ENCODE data around the gene EXOC1.

DNA sequence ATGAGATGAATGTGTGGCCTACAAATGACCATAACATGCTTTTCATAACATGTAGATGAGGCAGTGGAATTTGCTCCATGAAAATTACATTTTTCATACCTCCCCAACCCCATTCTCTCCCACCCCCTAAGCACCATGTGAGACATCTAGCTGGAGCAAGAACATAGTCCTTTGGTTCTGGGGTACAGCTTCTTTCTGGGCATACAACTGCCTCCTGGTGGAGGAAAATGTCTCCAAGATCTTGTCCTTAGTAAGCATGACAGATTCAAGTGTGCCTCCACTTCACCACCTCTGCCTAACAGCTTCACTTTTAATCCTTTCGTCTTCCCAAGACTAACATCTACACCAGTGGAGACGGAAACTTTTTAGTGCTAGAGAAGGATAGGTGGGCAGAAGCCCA lies 25.9 kb upstream of the EXOC1 start:
- TF ChIP-seq, protein P1, sequence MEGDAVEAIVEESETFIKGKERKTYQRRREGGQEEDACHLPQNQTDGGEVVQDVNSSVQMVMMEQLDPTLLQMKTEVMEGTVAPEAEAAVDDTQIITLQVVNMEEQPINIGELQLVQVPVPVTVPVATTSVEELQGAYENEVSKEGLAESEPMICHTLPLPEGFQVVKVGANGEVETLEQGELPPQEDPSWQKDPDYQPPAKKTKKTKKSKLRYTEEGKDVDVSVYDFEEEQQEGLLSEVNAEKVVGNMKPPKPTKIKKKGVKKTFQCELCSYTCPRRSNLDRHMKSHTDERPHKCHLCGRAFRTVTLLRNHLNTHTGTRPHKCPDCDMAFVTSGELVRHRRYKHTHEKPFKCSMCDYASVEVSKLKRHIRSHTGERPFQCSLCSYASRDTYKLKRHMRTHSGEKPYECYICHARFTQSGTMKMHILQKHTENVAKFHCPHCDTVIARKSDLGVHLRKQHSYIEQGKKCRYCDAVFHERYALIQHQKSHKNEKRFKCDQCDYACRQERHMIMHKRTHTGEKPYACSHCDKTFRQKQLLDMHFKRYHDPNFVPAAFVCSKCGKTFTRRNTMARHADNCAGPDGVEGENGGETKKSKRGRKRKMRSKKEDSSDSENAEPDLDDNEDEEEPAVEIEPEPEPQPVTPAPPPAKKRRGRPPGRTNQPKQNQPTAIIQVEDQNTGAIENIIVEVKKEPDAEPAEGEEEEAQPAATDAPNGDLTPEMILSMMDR (IDR thresholded peaks at IDR 0.05): no peak
- TF ChIP-seq POLR2A (IDR thresholded peaks at IDR 0.05): no peak
- TF ChIP-seq POLR2AphosphoS5 (IDR thresholded peaks at IDR 0.05; ENCODE audit: insufficient read depth in 1 of 2, low read depth in 1 of 2): no peak
